Nephron progenitor cell (in vitro differentiated cells): ENCODE results near the gene SPRTN.

ENCODE experiments used
- DNase-seq: peaks from one replicate; pipeline ENCODE4 v3.0.0; 2021
- H3K27ac Mint-ChIP-seq: 2 replicates; pipeline ENCODE4 v1.8.0; 2021; ENCODE audit warnings: mild to moderate bottlenecking, moderate library complexity, mixed read lengths
- H3K27me3 Mint-ChIP-seq: 2 replicates; pipeline ENCODE4 v1.8.0; 2021; ENCODE audit warnings: mild to moderate bottlenecking, low read depth, mixed read lengths; ENCODE audit not compliant: poor library complexity
- H3K36me3 Mint-ChIP-seq: 2 replicates; pipeline ENCODE4 v1.8.0; 2021; ENCODE audit warnings: low read depth, mixed read lengths
- H3K4me1 Mint-ChIP-seq: 2 replicates; pipeline ENCODE4 v1.8.0; 2021; ENCODE audit warnings: mixed read lengths
- H3K4me3 Mint-ChIP-seq: 2 replicates; pipeline ENCODE4 v1.8.0; 2021; ENCODE audit warnings: mild to moderate bottlenecking, moderate library complexity, mixed read lengths
- H3K9me3 Mint-ChIP-seq: 2 replicates; pipeline ENCODE4 v1.8.0; 2021; ENCODE audit warnings: mild to moderate bottlenecking, moderate library complexity, mixed read lengths
- CTCF ChIP-seq: fragments of 200-600 bp; sonication (generic); IDR thresholded peaks from 2 replicates; pipeline ENCODE4 v1.5.0; 2021; ENCODE audit warnings: antibody characterized with exemption

SPRTN gene

DNA sequence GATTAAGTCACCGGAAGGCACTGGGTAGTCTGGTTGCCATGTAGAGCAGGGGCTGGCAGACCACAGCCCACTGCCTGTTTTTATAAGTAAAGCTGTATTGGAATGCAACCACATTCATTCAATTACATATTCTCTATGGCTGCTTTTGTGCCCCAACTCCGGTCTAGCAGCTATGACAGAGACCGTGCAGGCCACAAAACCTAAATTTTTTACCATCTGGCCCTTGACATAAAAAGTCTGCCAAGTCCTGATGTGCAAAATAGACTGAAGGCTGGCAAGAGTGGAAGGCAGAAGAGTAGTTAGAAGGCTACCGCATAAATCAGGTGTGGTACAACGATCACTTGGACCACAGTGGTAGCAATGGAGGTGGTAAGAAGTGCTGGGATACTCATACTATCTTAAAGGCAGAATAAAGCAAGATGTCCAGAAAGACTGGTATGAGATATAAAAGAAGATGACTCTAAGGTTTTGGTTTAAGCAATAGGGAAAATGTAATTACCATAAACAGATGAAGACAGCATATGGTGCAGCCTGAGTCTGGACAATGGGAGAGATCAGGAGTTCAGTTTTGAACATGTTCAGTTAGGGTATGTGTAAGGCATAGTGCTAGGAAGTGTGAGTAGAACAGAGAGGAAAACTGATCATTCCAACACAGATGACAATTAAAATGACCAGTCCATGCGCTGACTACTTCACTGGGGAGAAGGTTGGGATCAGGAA, 46.8 kb downstream of the SPRTN start:
- TF ChIP-seq CTCF = no peak

DNA sequence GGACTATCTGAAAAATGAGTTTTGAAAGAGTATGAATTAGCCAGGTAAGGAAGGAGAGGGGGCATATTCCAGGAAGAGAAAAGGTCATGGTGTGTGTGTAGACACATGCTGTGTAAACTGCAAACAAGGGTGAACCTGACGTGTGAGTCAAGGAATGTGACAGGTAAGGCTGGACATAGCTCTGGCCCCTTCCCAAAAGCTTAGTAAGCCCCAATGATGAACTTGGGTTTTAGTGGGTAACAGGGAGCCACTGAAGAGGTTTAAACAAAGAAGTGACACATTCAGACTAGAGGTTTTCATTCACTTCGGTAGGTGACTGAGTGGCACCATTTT, 47.3 kb downstream of the SPRTN start:
- no peak overlapping the region for H3K4me3 Mint-ChIP-seq
- peaks cover 4% of the 10 kb centered on the region for H3K27me3 Mint-ChIP-seq
- TF ChIP-seq CTCF = no peak
- H3K36me3 Mint-ChIP-seq = peaks cover 24% of the 10 kb centered on the region
- DNase-seq = no peak
- peaks cover 5% of the 10 kb centered on the region for H3K4me1 Mint-ChIP-seq
- peaks cover 4% of the 10 kb centered on the region for H3K9me3 Mint-ChIP-seq
- no peak overlapping the region for H3K27ac Mint-ChIP-seq

More for the DNA sequence above, 46.8 kb downstream of the SPRTN start:
- DNase-seq = no peak
- Mint-ChIP-seq H3K9me3 (peaks cover 4% of the 10 kb centered on the region), H3K27ac (no peak overlapping the region), H3K4me1 (peaks cover 7% of the 10 kb centered on the region), H3K36me3 (peaks cover 19% of the 10 kb centered on the region), H3K4me3 (no peak overlapping the region), H3K27me3 (peaks cover 4% of the 10 kb centered on the region)

DNA sequence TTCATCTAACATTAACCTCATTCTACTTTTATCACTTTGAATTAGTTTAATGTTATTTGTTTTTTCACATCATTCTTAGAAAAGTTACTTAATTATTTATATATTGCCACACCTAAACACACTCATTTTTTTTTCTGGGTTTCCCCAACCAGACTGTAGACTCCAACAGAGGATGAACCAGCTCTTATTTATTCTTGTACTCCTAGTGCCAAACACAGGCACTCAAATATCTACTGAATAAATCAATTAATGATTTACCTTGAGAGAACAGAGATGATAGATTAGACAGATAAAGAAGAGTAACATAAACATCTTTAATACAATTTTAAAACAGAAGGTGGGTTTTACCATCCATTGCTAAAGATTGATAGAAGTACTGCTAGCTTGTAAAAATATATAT, 48.4 kb downstream of the SPRTN start:
- no peak for DNase-seq
- Mint-ChIP-seq H3K36me3 (peaks cover 35% of the 10 kb centered on the region), H3K27me3 (peaks cover 4% of the 10 kb centered on the region), H3K27ac (peak overlapping the region; percentile 20), H3K9me3 (peaks cover 4% of the 10 kb centered on the region), H3K4me1 (peaks cover 4% of the 10 kb centered on the region), H3K4me3 (no peak overlapping the region)
- no peak for TF ChIP-seq CTCF

- Mint-ChIP-seq H3K4me1 (no peaks in the 10 kb centered on the region), H3K27me3 (peaks cover 4% of the 10 kb centered on the region), H3K36me3 (peaks cover 42% of the 10 kb centered on the region), H3K9me3 (peaks cover 4% of the 10 kb centered on the region), H3K4me3 (no peak overlapping the region), H3K27ac (peak overlapping the region; percentile 15)
- no peak for DNase-seq
- TF ChIP-seq CTCF = no peak
Measured at GRCh38 chr1:231387770-231388669, 49.9 kb downstream of the SPRTN start.

GRCh38 chr1:231390071-231390470, 52.0 kb downstream of the SPRTN start:
- Mint-ChIP-seq H3K27ac (no peak overlapping the region), H3K36me3 (peaks cover 53% of the 10 kb centered on the region), H3K9me3 (peaks cover 4% of the 10 kb centered on the region), H3K4me3 (no peak overlapping the region), H3K4me1 (no peaks in the 10 kb centered on the region), H3K27me3 (peaks cover 4% of the 10 kb centered on the region)
- DNase-seq = no peak
- TF ChIP-seq CTCF = no peak
